Measurements from ENCODE around the gene SH3BGR. TPM values are rescaled to one million over a fixed set of nuclear protein-coding genes. Genes with fewer than 3 reads are reported as not detected.

The SH3BGR gene
- total RNA-seq, 4 donors from 2014 or later: 92.9 to 182 (median 149) TPM

DNA sequence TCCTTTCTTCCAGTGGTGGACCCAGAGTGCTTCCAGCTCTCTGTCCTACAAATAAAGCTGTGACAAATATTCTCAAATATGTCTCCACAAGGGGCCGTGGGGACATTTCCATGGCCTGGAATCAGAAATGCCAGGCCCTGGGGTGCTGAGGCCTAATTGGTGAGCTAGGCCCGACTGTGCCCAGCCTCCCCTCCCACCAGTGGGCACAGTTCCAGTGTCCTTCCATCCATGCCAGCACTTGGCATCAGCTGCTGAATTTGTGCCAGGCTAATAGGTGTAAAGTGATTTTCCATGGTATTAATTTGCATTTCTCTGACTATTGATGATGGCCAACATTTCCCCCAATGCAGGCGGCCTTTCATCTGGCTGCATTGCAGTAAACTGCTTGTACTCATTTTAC, 112.4 kb downstream of the SH3BGR start:
- no peaks in the 10 kb centered on the region for H3K9me3 ChIP-seq
- no peak overlapping the region for H3K27ac ChIP-seq
- in situ Hi-C loops (cut with MboI; ENCODE audit: low sequenced_read_pairs in 4 of 4) (no loop called here), intact Hi-C loops (cut with DNase I; ENCODE audit: low total_unique reads) (no loop called here)
- DNase-seq (no peak), ATAC-seq (no peak)
- H3K4me1 ChIP-seq: no peaks in the 10 kb centered on the region
- H3K27me3 ChIP-seq: no peaks in the 10 kb centered on the region
- TF ChIP-seq POLR2A (IDR thresholded peaks at IDR 0.05): no peak
- TF ChIP-seq, protein P1, sequence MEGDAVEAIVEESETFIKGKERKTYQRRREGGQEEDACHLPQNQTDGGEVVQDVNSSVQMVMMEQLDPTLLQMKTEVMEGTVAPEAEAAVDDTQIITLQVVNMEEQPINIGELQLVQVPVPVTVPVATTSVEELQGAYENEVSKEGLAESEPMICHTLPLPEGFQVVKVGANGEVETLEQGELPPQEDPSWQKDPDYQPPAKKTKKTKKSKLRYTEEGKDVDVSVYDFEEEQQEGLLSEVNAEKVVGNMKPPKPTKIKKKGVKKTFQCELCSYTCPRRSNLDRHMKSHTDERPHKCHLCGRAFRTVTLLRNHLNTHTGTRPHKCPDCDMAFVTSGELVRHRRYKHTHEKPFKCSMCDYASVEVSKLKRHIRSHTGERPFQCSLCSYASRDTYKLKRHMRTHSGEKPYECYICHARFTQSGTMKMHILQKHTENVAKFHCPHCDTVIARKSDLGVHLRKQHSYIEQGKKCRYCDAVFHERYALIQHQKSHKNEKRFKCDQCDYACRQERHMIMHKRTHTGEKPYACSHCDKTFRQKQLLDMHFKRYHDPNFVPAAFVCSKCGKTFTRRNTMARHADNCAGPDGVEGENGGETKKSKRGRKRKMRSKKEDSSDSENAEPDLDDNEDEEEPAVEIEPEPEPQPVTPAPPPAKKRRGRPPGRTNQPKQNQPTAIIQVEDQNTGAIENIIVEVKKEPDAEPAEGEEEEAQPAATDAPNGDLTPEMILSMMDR (IDR thresholded peaks at IDR 0.05 in 4 of 5, conservative IDR thresholded peaks at IDR 0.05 in 1 of 5): no peak
- H3K4me3 ChIP-seq: no peak overlapping the region
- no peaks in the 10 kb centered on the region for H3K36me3 ChIP-seq

Small RNAs within 50 kb of the gene (microRNA-seq; reads per million reads assigned to microRNA genes)
- 0 to 1.7 reads per million in 2 donors for gene MIR6508 (ENCODE audit: borderline replicate concordance in 2 of 2)

Other genes starting within 250 kb of the SH3BGR start
- gene BRWD1, start 138.3 kb upstream of the SH3BGR start, total RNA-seq: 10 to 100 TPM; 42.2 to 65.7 (median 50.4) TPM
- 10 to 100 TPM in 1 of 4 donors, 1 to 10 TPM in 3; 7.6 to 16.2 (median 9.1) TPM for gene HMGN1, start 102.9 kb upstream of the SH3BGR start, total RNA-seq
- 1 to 10 TPM; 2.3 to 7.9 (median 4.9) TPM for gene LCA5L, start 6.2 kb upstream of the SH3BGR start, total RNA-seq
- 1 to 10 TPM in 1 of 4 donors, under 1 TPM in 1, not detected in 2; 0.02 to 1.3 TPM for gene B3GALT5, start 161.0 kb downstream of the SH3BGR start, total RNA-seq